GM21576 (cell line): ENCODE measurements around the gene GPALPP1.
"Not testable (repeated sequence)": the region's sequence is repeated elsewhere in the genome, so short reads cannot be mapped to it uniquely, and the experiment has no call there.

Source experiments
- ATAC-seq: cut with Tn5 transposase; IDR thresholded peaks from one replicate; pipeline ENCODE4 v1.9.1; 2021; ENCODE audit warnings: mild to moderate bottlenecking, moderate library complexity; ENCODE audit not compliant: unreplicated experiment

The GPALPP1 gene

GRCh38 chr13:45060062-45060461 lies 70.7 kb downstream of the GPALPP1 start:
- ATAC-seq: no peak

GRCh38 chr13:45063261-45063860 lies 74.0 kb downstream of the GPALPP1 start:
- ATAC-seq: no peak

- not testable (repeated sequence) for ATAC-seq
These were observed 74.6 kb downstream of the GPALPP1 start for GRCh38 chr13:45063889-45064288.

- no peak for ATAC-seq
These were observed 75.6 kb downstream of the GPALPP1 start for GRCh38 chr13:45064889-45065288.

GRCh38 chr13:45068036-45069001 lies 79.0 kb downstream of the GPALPP1 start:
- ATAC-seq: no peak

GRCh38 chr13:45073809-45074208 lies 84.5 kb downstream of the GPALPP1 start:
- ATAC-seq: no peak

GRCh38 chr13:45074721-45075120 lies 85.4 kb downstream of the GPALPP1 start:
- no peak for ATAC-seq

GRCh38 chr13:45078003-45078402 lies 88.7 kb downstream of the GPALPP1 start:
- ATAC-seq: no peak
